ENCODE measurements around the gene GCNA.

DNA sequence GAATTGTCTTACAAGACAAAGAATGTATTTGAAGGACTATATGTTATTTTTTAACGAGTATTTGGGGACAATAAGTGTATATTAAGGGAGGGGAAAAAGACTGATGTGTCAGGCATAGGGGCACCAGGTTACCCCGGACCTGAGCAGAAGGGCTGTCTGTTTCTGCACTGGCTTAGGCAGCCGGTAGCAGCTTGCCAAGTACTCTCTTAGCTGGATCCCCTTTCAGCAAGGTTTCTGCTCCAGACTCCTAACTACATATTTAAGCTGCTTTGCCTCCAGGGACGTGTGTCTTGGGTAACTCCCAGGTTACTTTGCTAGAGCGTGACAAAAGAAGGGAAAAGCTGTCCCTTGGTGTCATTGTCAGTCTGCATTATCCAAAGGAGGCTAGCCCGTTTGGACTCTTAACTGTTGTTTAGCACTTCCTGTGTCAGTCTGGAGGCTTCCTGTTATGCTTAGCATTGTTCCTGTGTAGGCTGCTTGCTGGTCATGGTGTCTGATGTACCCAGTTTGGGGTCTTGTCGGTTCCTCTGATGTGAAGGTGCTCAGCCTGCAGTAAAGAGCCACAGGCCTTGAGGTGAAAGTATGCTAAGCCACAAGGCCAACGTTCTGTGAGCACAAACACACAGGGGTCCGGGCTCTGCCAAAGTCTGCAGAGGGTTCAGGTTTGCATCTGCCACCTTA, 28.4 kb downstream of the GCNA start:
- TF ChIP-seq, protein P1, sequence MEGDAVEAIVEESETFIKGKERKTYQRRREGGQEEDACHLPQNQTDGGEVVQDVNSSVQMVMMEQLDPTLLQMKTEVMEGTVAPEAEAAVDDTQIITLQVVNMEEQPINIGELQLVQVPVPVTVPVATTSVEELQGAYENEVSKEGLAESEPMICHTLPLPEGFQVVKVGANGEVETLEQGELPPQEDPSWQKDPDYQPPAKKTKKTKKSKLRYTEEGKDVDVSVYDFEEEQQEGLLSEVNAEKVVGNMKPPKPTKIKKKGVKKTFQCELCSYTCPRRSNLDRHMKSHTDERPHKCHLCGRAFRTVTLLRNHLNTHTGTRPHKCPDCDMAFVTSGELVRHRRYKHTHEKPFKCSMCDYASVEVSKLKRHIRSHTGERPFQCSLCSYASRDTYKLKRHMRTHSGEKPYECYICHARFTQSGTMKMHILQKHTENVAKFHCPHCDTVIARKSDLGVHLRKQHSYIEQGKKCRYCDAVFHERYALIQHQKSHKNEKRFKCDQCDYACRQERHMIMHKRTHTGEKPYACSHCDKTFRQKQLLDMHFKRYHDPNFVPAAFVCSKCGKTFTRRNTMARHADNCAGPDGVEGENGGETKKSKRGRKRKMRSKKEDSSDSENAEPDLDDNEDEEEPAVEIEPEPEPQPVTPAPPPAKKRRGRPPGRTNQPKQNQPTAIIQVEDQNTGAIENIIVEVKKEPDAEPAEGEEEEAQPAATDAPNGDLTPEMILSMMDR (conservative IDR thresholded peaks at IDR 0.05): no peak
- TF ChIP-seq ZFX (IDR thresholded peaks at IDR 0.05): no peak
